Measurements from ENCODE around the gene CD63.
A peak's percentile ranks its signal among the peaks of the same experiment; 100 is the strongest.

The CD63 gene

GRCh38 chr12:55733021-55733555 lies 4.3 kb upstream of the CD63 start:
- POLR2A ChIA-PET: interaction anchor here (1.3 kb wide), 1 partner anchor 17 kb away, joined by 3 read pairs; the partner anchor contains the start of gene BLOC1S1
- CTCF ChIA-PET: interaction anchor here (2.1 kb wide), 1 partner anchor 10 kb away, joined by 4 read pairs; no protein-coding TSS in a partner anchor
- DNase-seq (ENCODE audit: extremely low spot score): no peak
- TF ChIP-seq SUZ12 (IDR thresholded peaks at IDR 0.05) (no peak), PKNOX1 (IDR thresholded peaks at IDR 0.05) (no peak), L3MBTL2 (conservative IDR thresholded peaks at IDR 0.05) (no peak), FOXK2 (IDR thresholded peaks at IDR 0.05) (no peak), FOXM1 (IDR thresholded peaks at IDR 0.05; ENCODE audit: borderline replicate concordance) (no peak), CTBP1 (IDR thresholded peaks at IDR 0.05; ENCODE audit: borderline replicate concordance) (no peak)

- DNase-seq (ENCODE audit: extremely low spot score): no peak
- POLR2A ChIA-PET: interaction anchor here (1.3 kb wide), 1 partner anchor 16 kb away, joined by 3 read pairs; the partner anchor contains the start of gene BLOC1S1
- no peak for TF ChIP-seq TARDBP (IDR thresholded peaks at IDR 0.05)
- no peak for TF ChIP-seq FOXM1 (IDR thresholded peaks at IDR 0.05; ENCODE audit: borderline replicate concordance)
- no peak for TF ChIP-seq PKNOX1 (IDR thresholded peaks at IDR 0.05)
- TF ChIP-seq FOXA1 (IDR thresholded peaks at IDR 0.05): no peak
- TF ChIP-seq SP1 (IDR thresholded peaks at IDR 0.05): no peak
- no peak for TF ChIP-seq BHLHE40 (IDR thresholded peaks at IDR 0.05; ENCODE audit: borderline replicate concordance)
- no peak for TF ChIP-seq L3MBTL2 (conservative IDR thresholded peaks at IDR 0.05)
- no peak for TF ChIP-seq NFRKB (IDR thresholded peaks at IDR 0.05)
- TF ChIP-seq SUZ12 (IDR thresholded peaks at IDR 0.05): no peak
- no peak for TF ChIP-seq HDGF (IDR thresholded peaks at IDR 0.05; ENCODE audit: borderline replicate concordance)
- TF ChIP-seq LEF1 (IDR thresholded peaks at IDR 0.05; ENCODE audit: borderline replicate concordance): no peak
- TF ChIP-seq ZNF384 (IDR thresholded peaks at IDR 0.05): no peak
- TF ChIP-seq ARNT (IDR thresholded peaks at IDR 0.05): no peak
- no peak for TF ChIP-seq CTBP1 (IDR thresholded peaks at IDR 0.05; ENCODE audit: borderline replicate concordance)
- no peak for TF ChIP-seq ELF4 (IDR thresholded peaks at IDR 0.05)
- TF ChIP-seq FOXK2 (IDR thresholded peaks at IDR 0.05): no peak
- CTCF ChIA-PET: interaction anchor here (1.0 to 2.1 kb wide), 2 partner anchors 9 to 34 kb away, joined by 3 to 4 read pairs; no protein-coding TSS in a partner anchor
Measured at GRCh38 chr12:55732288-55732687, 3.5 kb upstream of the CD63 start.

GRCh38 chr12:55729819-55730818 lies 1.3 kb upstream of the CD63 start:
- CTCF ChIA-PET: interaction anchor here (0.6 to 2.1 kb wide), 5 partner anchors 9 to 754 kb away, joined by 3 to 10 read pairs (median 3); no protein-coding TSS in a partner anchor

GRCh38 chr12:55728186-55728938 lies 447 bp downstream of the CD63 start:
- TF ChIP-seq ZNF384 (IDR thresholded peaks at IDR 0.05) (no peak), FOXK2 (IDR thresholded peaks at IDR 0.05) (no peak), L3MBTL2 (conservative IDR thresholded peaks at IDR 0.05) (no peak; the same call in 1 of the 2 replicates), BHLHE40 (IDR thresholded peaks at IDR 0.05; ENCODE audit: borderline replicate concordance) (no peak), TARDBP (IDR thresholded peaks at IDR 0.05) (no peak), NFRKB (IDR thresholded peaks at IDR 0.05) (no peak), ELF4 (IDR thresholded peaks at IDR 0.05) (no peak)
- DNase-seq (ENCODE audit: extremely low spot score): no peak
- ChIA-PET CTCF (no interaction called here), POLR2A (interaction anchor here (1.2 to 3.1 kb wide), 10 partner anchors 10 to 101 kb away, joined by 3 to 30 read pairs (median 6); partner anchors contain the start of genes BLOC1S1, DNAJC14, ITGA7 and ORMDL2)

More at GRCh38 chr12:55729819-55730818, 1.3 kb upstream of the CD63 start:
- TF ChIP-seq SP1 (IDR thresholded peaks at IDR 0.05) (no peak), HDGF (IDR thresholded peaks at IDR 0.05; ENCODE audit: borderline replicate concordance) (0 out of 2 replicates have a peak, but pooled peaks have one; percentile 65)
- no peak for DNase-seq (ENCODE audit: extremely low spot score)
- POLR2A ChIA-PET: interaction anchor here (0.9 to 3.1 kb wide), 12 partner anchors 8 to 244 kb away, joined by 3 to 30 read pairs (median 6); partner anchors contain the start of genes BLOC1S1, DNAJC14, GDF11 and ITGA7

- ChIA-PET POLR2A (no interaction called here), CTCF (interaction anchor here (0.8 kb wide), 2 partner anchors 9 to 22 kb away, joined by 3 read pairs; no protein-coding TSS in a partner anchor)
- TF ChIP-seq BHLHE40 (IDR thresholded peaks at IDR 0.05; ENCODE audit: borderline replicate concordance) (no peak), ZNF384 (IDR thresholded peaks at IDR 0.05) (no peak), CTBP1 (IDR thresholded peaks at IDR 0.05; ENCODE audit: borderline replicate concordance) (no peak), SUZ12 (IDR thresholded peaks at IDR 0.05) (no peak), FOXA1 (IDR thresholded peaks at IDR 0.05) (no peak), SP1 (IDR thresholded peaks at IDR 0.05) (no peak), ARNT (IDR thresholded peaks at IDR 0.05) (no peak), TARDBP (IDR thresholded peaks at IDR 0.05) (no peak), FOXK2 (IDR thresholded peaks at IDR 0.05) (no peak), LEF1 (IDR thresholded peaks at IDR 0.05; ENCODE audit: borderline replicate concordance) (no peak), ELF4 (IDR thresholded peaks at IDR 0.05) (no peak), FOXM1 (IDR thresholded peaks at IDR 0.05; ENCODE audit: borderline replicate concordance) (no peak), NFRKB (IDR thresholded peaks at IDR 0.05) (no peak), HDGF (IDR thresholded peaks at IDR 0.05; ENCODE audit: borderline replicate concordance) (no peak), PKNOX1 (IDR thresholded peaks at IDR 0.05) (no peak), L3MBTL2 (conservative IDR thresholded peaks at IDR 0.05) (no peak)
- DNase-seq (ENCODE audit: extremely low spot score): no peak
Measured at GRCh38 chr12:55727643-55728185, 1.1 kb downstream of the CD63 start.
